ENCODE results near the gene TRIM44.

GRCh38 chr11:35857922-35858321, 195.3 kb downstream of the TRIM44 start:
- TF ChIP-seq ZNF274 (IDR thresholded peaks at IDR 0.05; ENCODE audit: low read depth, low read length) (no peak), YY1 (IDR thresholded peaks at IDR 0.05; ENCODE audit: insufficient read depth, insufficient read length) (no peak)

Measured in NT2/D1 (cell line).